Kidney epithelial cell (primary cell): ENCODE data around the gene RWDD4. TPM values are rescaled to one million over a fixed set of nuclear protein-coding genes. Genes with fewer than 3 reads are reported as not detected.

Source experiments
- DNase-seq: peaks from one replicate; pipeline ENCODE4 v3.0.0-alpha.2; 2010; ENCODE audit warnings: low read depth
- H3K27me3 ChIP-seq: 2 replicates; pipeline ENCODE4 v1.6.0; 2011; ENCODE audit warnings: low read length; ENCODE audit not compliant: control insufficient read depth, insufficient read depth
- H3K36me3 ChIP-seq: 2 replicates; pipeline ENCODE4 v1.5.1; 2011; ENCODE audit warnings: low read length; ENCODE audit not compliant: control insufficient read depth, insufficient read depth
- H3K4me3 ChIP-seq: 2 replicates; pipeline ENCODE4 v1.5.1; 2011; ENCODE audit warnings: low read depth, mild to moderate bottlenecking, control low read depth, low read length
- CTCF ChIP-seq: IDR thresholded peaks from 2 replicates; pipeline ENCODE4 v1.5.1; 2011; ENCODE audit warnings: mild to moderate bottlenecking, moderate library complexity, low read length, control low read depth, inconsistent platforms; ENCODE audit not compliant: insufficient read depth, poor library complexity, severe bottlenecking
- total RNA-seq: library from RNA; depleted of rRNA; stranded (reverse); fragments of >200 nt; gene quantifications from 2 replicates; pipeline ENCODE4 v1.2.3, GENCODE V29; 2015

RWDD4 gene
- total RNA-seq, 1 donor from 2014 or later: 17.6 TPM

DNA sequence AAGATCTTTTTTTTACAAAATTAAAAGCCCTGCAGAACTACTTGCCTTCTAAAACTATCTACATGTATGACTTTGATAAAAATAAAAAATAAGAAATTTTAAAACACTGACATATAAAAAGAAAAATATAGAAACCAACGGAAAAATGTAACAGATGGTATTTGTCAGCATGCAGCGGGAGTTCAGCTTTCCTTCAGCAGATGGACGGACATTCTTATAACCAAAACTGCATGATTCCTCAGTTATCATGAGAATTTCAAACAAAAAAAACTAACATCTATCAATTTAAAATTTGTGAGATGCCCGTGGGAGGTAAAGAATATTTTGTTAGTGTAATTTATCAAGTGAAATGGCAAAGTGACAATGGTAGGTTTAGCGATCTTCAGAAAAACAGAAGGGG is 23.2 kb downstream of the RWDD4 start:
- DNase-seq: no peak
- no peak overlapping the region for H3K4me3 ChIP-seq
- no peaks in the 10 kb centered on the region for H3K27me3 ChIP-seq
- no peaks in the 10 kb centered on the region for H3K36me3 ChIP-seq
- no peak for TF ChIP-seq CTCF

- no peaks in the 10 kb centered on the region for H3K36me3 ChIP-seq
- no peak for DNase-seq
- H3K27me3 ChIP-seq: no peaks in the 10 kb centered on the region
- no peak for TF ChIP-seq CTCF
- H3K4me3 ChIP-seq: no peak overlapping the region
These were observed 23.7 kb downstream of the RWDD4 start for GRCh38 chr4:183635321-183635720.

DNA sequence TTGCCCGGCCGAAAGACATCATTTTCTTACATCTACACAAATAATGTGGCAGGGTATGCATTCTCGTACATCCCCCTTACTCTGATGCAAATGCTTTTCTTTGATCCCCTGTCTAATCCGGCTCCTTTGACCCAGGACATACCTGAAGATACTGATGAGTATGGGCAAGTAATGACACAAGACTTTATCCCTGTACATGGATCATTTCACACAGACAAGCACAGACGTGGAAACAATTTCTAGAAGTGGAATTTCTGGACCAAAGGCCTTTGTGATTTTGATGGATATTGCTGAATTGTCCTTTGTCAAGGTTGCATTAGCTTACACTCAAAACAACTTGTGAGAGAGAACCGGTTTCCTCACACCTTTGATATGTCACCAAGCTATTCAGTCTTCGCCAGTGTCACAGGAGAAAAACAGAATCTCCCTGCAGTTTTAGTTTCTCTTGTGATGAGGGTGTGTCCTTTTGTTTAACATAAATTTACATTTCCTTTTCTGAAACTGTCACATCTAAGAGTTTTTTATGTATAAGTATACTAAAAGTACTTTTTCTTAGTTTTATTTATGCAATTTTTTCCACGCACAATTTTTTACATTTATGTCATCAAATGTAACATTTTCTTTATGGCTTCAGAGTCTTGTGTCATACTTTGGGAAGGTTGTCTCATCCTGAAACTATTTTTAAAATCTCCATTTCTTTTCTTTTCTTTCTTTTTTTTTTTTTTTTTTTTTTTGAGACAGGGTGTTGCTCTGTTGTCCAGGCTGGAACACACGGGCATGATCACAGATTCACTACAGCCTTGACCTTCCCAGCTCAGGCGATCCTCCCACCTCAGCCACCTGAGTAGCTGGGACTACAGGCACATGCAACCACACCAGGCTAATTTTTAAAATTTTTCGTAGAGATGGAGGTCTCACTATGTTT is 25.2 kb downstream of the RWDD4 start:
- no peak overlapping the region for H3K4me3 ChIP-seq
- TF ChIP-seq CTCF: no peak
- no peak for DNase-seq
- no peaks in the 10 kb centered on the region for H3K27me3 ChIP-seq
- no peaks in the 10 kb centered on the region for H3K36me3 ChIP-seq

- DNase-seq: no peak
- no peak for TF ChIP-seq CTCF
- no peaks in the 10 kb centered on the region for H3K36me3 ChIP-seq
- no peak overlapping the region for H3K4me3 ChIP-seq
- H3K27me3 ChIP-seq: no peaks in the 10 kb centered on the region
These were observed 26.3 kb downstream of the RWDD4 start for GRCh38 chr4:183632689-183633088.

GRCh38 chr4:183631577-183632198 is 27.3 kb downstream of the RWDD4 start:
- Histone ChIP-seq H3K4me3 (no peak overlapping the region), H3K36me3 (no peaks in the 10 kb centered on the region), H3K27me3 (no peaks in the 10 kb centered on the region)
- no peak for TF ChIP-seq CTCF
- DNase-seq: no peak
